GM23338 (cell line): Measurements from ENCODE around the gene CPT1C. TPM values are rescaled to one million over a fixed set of nuclear protein-coding genes. Genes with fewer than 3 reads are reported as not detected.

Experiments
- ATAC-seq: fragments of 200-7000 bp; cut with Tn5 transposase; 3 replicates; pipeline ENCODE4 v1.9.1; 2020
- DNase-seq: peaks from one replicate; pipeline ENCODE4 v3.0.0-alpha.2; 2015; ENCODE audit warnings: low spot score
- H2AFZ ChIP-seq: fragments of 200-600 bp; sonication (generic); 2 replicates; pipeline ENCODE4 v1.8.0; 2016; ENCODE audit warnings: antibody characterized with exemption, mild to moderate bottlenecking, moderate library complexity
- H3F3A ChIP-seq: fragments of 200-600 bp; sonication (generic); replicated peaks from 2 replicates; pipeline ENCODE4 v1.8.0; 2017; ENCODE audit warnings: antibody characterized with exemption, mixed run types, low read depth
- H3K27ac ChIP-seq: fragments of 200-600 bp; sonication (generic); 2 replicates; pipeline ENCODE4 v1.6.1; 2016; ENCODE audit warnings: low read depth
- H3K27me3 ChIP-seq: fragments of 200-600 bp; sonication (generic); 2 replicates; pipeline ENCODE4 v1.8.0; 2016; ENCODE audit warnings: mild to moderate bottlenecking, mixed run types, moderate library complexity; ENCODE audit not compliant: insufficient read depth
- H3K36me3 ChIP-seq: fragments of 200-600 bp; sonication (generic); 2 replicates; pipeline ENCODE4 v1.8.0; 2016; ENCODE audit warnings: mild to moderate bottlenecking; ENCODE audit not compliant: insufficient read depth
- H3K4me1 ChIP-seq: fragments of 200-600 bp; sonication (generic); 2 replicates; pipeline ENCODE4 v1.8.0; 2016; ENCODE audit warnings: mild to moderate bottlenecking, moderate library complexity; ENCODE audit not compliant: insufficient read depth
- H3K4me2 ChIP-seq: fragments of 200-600 bp; sonication (generic); 2 replicates; pipeline ENCODE4 v1.7.1; 2017; ENCODE audit warnings: mixed run types
- H3K4me3 ChIP-seq: fragments of 200-600 bp; sonication (generic); 2 replicates; pipeline ENCODE4 v1.6.1; 2016; ENCODE audit warnings: mixed run types
- H3K79me2 ChIP-seq: fragments of 200-600 bp; sonication (generic); replicated peaks from 2 replicates; pipeline ENCODE4 v1.8.0; 2017; ENCODE audit warnings: mild to moderate bottlenecking; ENCODE audit not compliant: insufficient read depth
- H3K9me2 ChIP-seq: fragments of 200-600 bp; sonication (generic); 2 replicates; pipeline ENCODE4 v1.8.0; 2017; ENCODE audit not compliant: insufficient read depth
- H4K20me1 ChIP-seq: fragments of 200-600 bp; sonication (generic); replicated peaks from 2 replicates; pipeline ENCODE4 v1.8.0; 2017; ENCODE audit warnings: mild to moderate bottlenecking; ENCODE audit not compliant: insufficient read depth
- H3K27ac Mint-ChIP-seq: 2 replicates; pipeline ENCODE4 v1.8.0; 2020; ENCODE audit warnings: inconsistent platforms, mild to moderate bottlenecking, moderate library complexity, mixed read lengths
- H3K27me3 Mint-ChIP-seq: 3 replicates; pipeline ENCODE4 v1.8.0; 2022; ENCODE audit warnings: low read depth, mild to moderate bottlenecking, moderate library complexity, mixed read lengths, inconsistent platforms; ENCODE audit not compliant: insufficient read depth, poor library complexity
- H3K36me3 Mint-ChIP-seq: 3 replicates; pipeline ENCODE4 v1.8.0; 2021; ENCODE audit warnings: low read depth, mild to moderate bottlenecking, inconsistent platforms, moderate library complexity, mixed read lengths
- H3K4me1 Mint-ChIP-seq: 3 replicates; pipeline ENCODE4 v1.8.0; 2020; ENCODE audit warnings: mild to moderate bottlenecking, inconsistent platforms, mixed read lengths
- H3K4me3 Mint-ChIP-seq: 3 replicates; pipeline ENCODE4 v1.8.0; 2021; ENCODE audit warnings: moderate library complexity, mild to moderate bottlenecking, inconsistent platforms, mixed read lengths
- H3K9me3 Mint-ChIP-seq: 3 replicates; pipeline ENCODE4 v1.8.0; 2020; ENCODE audit warnings: moderate library complexity, mild to moderate bottlenecking, inconsistent platforms, mixed read lengths
- CREB1 ChIP-seq: fragments of 250-450 bp; sonication (Bioruptor Pico); IDR thresholded peaks from 2 replicates; pipeline ENCODE4 v1.5.0; 2020; ENCODE audit warnings: low read depth, mild to moderate bottlenecking, moderate library complexity
- CTCF ChIP-seq, 2 experiments: fragments of 200-600 bp in 1 of 2; sonication (generic) in 1 of 2; conservative IDR thresholded peaks; 2 replicates each; pipeline versions ENCODE4 v1.5.1 to v1.6.1; 2016 to 2017; ENCODE audit warnings: antibody characterized with exemption in 2 of 2, low read depth in 2 of 2, mild to moderate bottlenecking in 2 of 2, moderate library complexity in 1 of 2
- ETS1 ChIP-seq: IDR thresholded peaks from 2 replicates; pipeline ENCODE4 v1.6.1; 2016; ENCODE audit warnings: antibody characterized with exemption
- EZH2 ChIP-seq: fragments of 200-600 bp; sonication (generic); IDR thresholded peaks from one replicate; pipeline ENCODE4 v1.8.0; 2017; ENCODE audit warnings: antibody characterized with exemption, mild to moderate bottlenecking, low read depth; ENCODE audit not compliant: unreplicated experiment
- EZH2phosphoT487 ChIP-seq: fragments of 200-600 bp; sonication (generic); IDR thresholded peaks from one replicate; pipeline ENCODE4 v1.8.1; 2018; ENCODE audit warnings: antibody characterized with exemption; ENCODE audit not compliant: unreplicated experiment
- JUNB ChIP-seq: IDR thresholded peaks from one replicate; pipeline ENCODE4 v1.6.1; 2016; ENCODE audit warnings: antibody characterized with exemption; ENCODE audit not compliant: unreplicated experiment
- NANOG ChIP-seq: IDR thresholded peaks from 2 replicates; pipeline ENCODE4 v1.6.1; 2016; ENCODE audit warnings: antibody characterized with exemption, borderline replicate concordance
- POLR2AphosphoS5 ChIP-seq: IDR thresholded peaks from 2 replicates; pipeline ENCODE4 v1.6.1; 2016; ENCODE audit warnings: antibody characterized with exemption, low read depth
- REST ChIP-seq: IDR thresholded peaks from one replicate; pipeline ENCODE4 v1.6.1; 2018; ENCODE audit warnings: antibody characterized with exemption; ENCODE audit not compliant: unreplicated experiment
- STAT1 ChIP-seq: IDR thresholded peaks from one replicate; pipeline ENCODE4 v1.6.1; 2016; ENCODE audit warnings: antibody characterized with exemption; ENCODE audit not compliant: unreplicated experiment
- ZNF114 ChIP-seq: fragments of 250-450 bp; sonication (Bioruptor Pico); IDR thresholded peaks from 2 replicates; pipeline ENCODE4 v1.5.0; 2020; ENCODE audit warnings: mild to moderate bottlenecking, moderate library complexity
- ZNF331 ChIP-seq: fragments of 250-450 bp; sonication (Bioruptor Pico); IDR thresholded peaks from 2 replicates; pipeline ENCODE4 v1.5.0; 2020; ENCODE audit warnings: low read depth, mild to moderate bottlenecking, moderate library complexity
- ZNF462 ChIP-seq: fragments of 250-450 bp; sonication (Bioruptor Pico); IDR thresholded peaks from 2 replicates; pipeline ENCODE4 v1.5.0; 2020; ENCODE audit warnings: mild to moderate bottlenecking, moderate library complexity
- polyA plus RNA-seq: library from polyadenylated mRNA; unstranded; fragments of >200 nt; fragmentation: Nextera tagmentation; extraction: Ambion mirVana; gene quantifications from 2 replicates; pipeline ENCODE4 v1.2.1, GENCODE V29; 2016
- total RNA-seq: library from RNA; depleted of rRNA; stranded (reverse); fragments of >200 nt; shearing (Covaris generic); gene quantifications from 2 replicates; pipeline ENCODE4 v1.2.3, GENCODE V29; 2014

Gene CPT1C
- total and polyA plus RNA-seq, 2 experiments from 2014 or later, result 63.4 to 77.3 TPM

- no peak overlapping the region for H3K4me3 ChIP-seq
- Mint-ChIP-seq H3K4me1 (0 out of 3 replicates have a peak, but pooled peaks cover 2% of the 10 kb centered on the region), H3K9me3 (no peaks in the 10 kb centered on the region), H3K27me3 (peaks cover 14% of the 10 kb centered on the region), H3K27ac (no peak overlapping the region), H3K4me3 (no peak overlapping the region), H3K36me3 (peaks cover 69% of the 10 kb centered on the region)
- DNase-seq (no peak), ATAC-seq (no peak)
- peaks cover 7% of the 10 kb centered on the region; the same call in 1 of the 2 replicates for H3K36me3 ChIP-seq
- H3F3A ChIP-seq, result no peaks in the 10 kb centered on the region
- H3K4me1 ChIP-seq, result peaks cover 3% of the 10 kb centered on the region; the same call in 1 of the 2 replicates
- no peak overlapping the region for H3K4me2 ChIP-seq
- H3K27me3 ChIP-seq, result no peaks in the 10 kb centered on the region
- H4K20me1 ChIP-seq, result no peaks in the 10 kb centered on the region
- H3K79me2 ChIP-seq, result no peaks in the 10 kb centered on the region
- H2AFZ ChIP-seq, result no peak overlapping the region
- no peaks in the 10 kb centered on the region for H3K9me2 ChIP-seq
- no peak overlapping the region for H3K27ac ChIP-seq
- TF ChIP-seq CREB1 (CRISPR knock-in tag) (no peak), NANOG (no peak), EZH2 (no peak), JUNB (no peak), ZNF114 (CRISPR knock-in tag) (no peak), ZNF331 (CRISPR knock-in tag) (no peak), CTCF (conservative IDR thresholded peaks at IDR 0.05; ENCODE audit: low read depth in 2 of 2) (no peak), ZNF462 (no peak), POLR2AphosphoS5 (no peak), ETS1 (no peak), EZH2phosphoT487 (no peak), REST (no peak), STAT1 (no peak)
Measured at GRCh38 chr19:49710372-49710951, 19.5 kb downstream of the CPT1C start.
